IPS DF 6.9 (cell line): ENCODE measurements around the gene DOHH.

ENCODE experiments used
- DNase-seq: peaks from one replicate; pipeline ENCODE4 v3.0.0-alpha.2; 2013; ENCODE audit warnings: low read depth, low spot score
- H3K27ac ChIP-seq: one replicate; pipeline ENCODE4 v1.5.1; 2013; ENCODE audit warnings: low read length, control low read depth
- H3K27me3 ChIP-seq: 2 replicates; pipeline ENCODE4 v1.6.1; 2013; ENCODE audit warnings: mild to moderate bottlenecking, low read length; ENCODE audit not compliant: control insufficient read depth, insufficient read depth
- H3K36me3 ChIP-seq: 2 replicates; pipeline ENCODE4 v1.6.1; 2013; ENCODE audit warnings: low read length; ENCODE audit not compliant: control insufficient read depth, insufficient read depth
- H3K4me1 ChIP-seq: 2 replicates; pipeline ENCODE4 v1.6.1; 2013; ENCODE audit warnings: low read length; ENCODE audit not compliant: control insufficient read depth, insufficient read depth
- H3K4me3 ChIP-seq: 2 replicates; pipeline ENCODE4 v1.5.1; 2013; ENCODE audit warnings: mild to moderate bottlenecking, low read length
- H3K9me3 ChIP-seq: 2 replicates; pipeline ENCODE4 v1.6.1; 2013; ENCODE audit warnings: low read length, inconsistent platforms; ENCODE audit not compliant: control insufficient read depth, insufficient read depth
- WGBS: extraction: QIAGEN DNeasy Blood & Tissue Kit; methylation state at CpG from one replicate; pipeline ENCODE4 v1.1.7; 2013; ENCODE audit warnings: mixed read lengths, missing lambda C conversion rate; ENCODE audit not compliant: insufficient read length, insufficient coverage; 5-methylcytosine and 5-hydroxymethylcytosine counted together

Gene DOHH

GRCh38 chr19:3503036-3503572 lies 2.6 kb upstream of the DOHH start:
- Histone ChIP-seq H3K36me3 (no peaks in the 10 kb centered on the region), H3K27me3 (no peaks in the 10 kb centered on the region), H3K4me1 (no peaks in the 10 kb centered on the region; the same call in 1 of the 2 replicates), H3K4me3 (no peak overlapping the region), H3K9me3 (no peaks in the 10 kb centered on the region), H3K27ac (no peak overlapping the region)
- DNase-seq = no peak
- no CpG with 5 or more reads among the region's 13 CpGs for WGBS

DNA sequence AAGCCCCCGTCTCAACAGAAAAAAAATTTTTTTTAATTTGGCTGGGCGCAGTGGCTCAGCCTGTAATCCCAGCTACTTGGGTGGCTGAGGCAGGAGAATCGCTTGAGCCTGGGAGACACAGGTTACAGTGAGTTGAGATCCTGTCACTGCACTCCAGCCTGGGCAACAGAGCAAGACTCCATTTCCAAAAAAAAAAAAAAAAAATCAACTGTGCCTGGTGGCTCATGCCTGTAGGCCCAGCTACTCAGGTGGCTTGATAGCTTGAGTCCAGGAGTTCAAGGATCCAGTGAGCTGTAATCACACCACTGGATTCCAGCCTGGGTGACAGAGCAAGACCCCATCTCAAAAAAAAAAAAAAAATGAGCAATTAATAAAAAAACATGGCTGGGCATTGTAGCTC lies 1.3 kb upstream of the DOHH start:
- no peaks in the 10 kb centered on the region; the same call in 1 of the 2 replicates for H3K4me1 ChIP-seq

DNA sequence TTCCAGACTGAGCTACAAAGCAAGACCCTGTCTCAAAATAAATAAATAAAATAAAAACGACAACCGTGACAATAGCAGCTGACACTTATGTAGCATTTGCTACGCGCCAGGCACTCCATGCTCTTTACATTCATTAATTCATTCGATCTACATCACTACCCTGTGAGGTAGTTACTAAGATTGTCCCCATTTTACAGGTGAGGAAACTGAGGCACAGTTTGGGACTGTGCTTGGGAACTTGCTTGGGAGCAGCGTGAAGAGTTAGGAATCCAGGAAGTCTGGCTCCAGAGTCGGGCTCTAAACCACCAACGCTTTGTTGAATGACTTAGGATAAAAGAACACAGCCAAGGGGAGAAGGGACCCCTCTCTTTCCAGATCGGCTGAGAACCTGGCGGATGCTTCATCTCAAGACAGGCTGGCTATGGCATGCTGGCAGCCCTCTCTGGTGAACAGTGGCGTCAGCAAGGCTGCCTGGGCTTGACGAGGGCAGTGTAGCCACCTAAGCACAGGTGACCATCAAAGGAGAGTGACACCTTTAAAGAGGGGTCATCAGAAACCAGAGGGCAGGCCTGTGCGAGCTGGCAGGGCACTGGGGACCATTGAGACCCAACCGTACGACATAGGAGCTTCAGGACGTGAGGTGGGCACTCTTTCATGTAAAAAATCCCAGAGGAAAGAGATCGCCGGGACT lies 591 bp downstream of the DOHH start:
- Histone ChIP-seq H3K4me1 (no peaks in the 10 kb centered on the region; the same call in 1 of the 2 replicates), H3K4me3 (peak overlapping the region; percentile 94), H3K36me3 (peaks cover 8% of the 10 kb centered on the region), H3K27me3 (no peaks in the 10 kb centered on the region), H3K9me3 (no peaks in the 10 kb centered on the region), H3K27ac (no peak overlapping the region)
- WGBS = no CpG with 5 or more reads among the region's 18 CpGs
- DNase-seq = no peak

More for the DNA sequence above, 1.3 kb upstream of the DOHH start:
- H3K4me3 ChIP-seq = no peak overlapping the region
- H3K27me3 ChIP-seq = no peaks in the 10 kb centered on the region
- DNase-seq = no peak
- H3K36me3 ChIP-seq = no peaks in the 10 kb centered on the region
- no CpG with 5 or more reads among the region's 3 CpGs for WGBS
- H3K27ac ChIP-seq = no peak overlapping the region
- no peaks in the 10 kb centered on the region for H3K9me3 ChIP-seq

- H3K27ac ChIP-seq = no peak overlapping the region
- DNase-seq = no peak
- WGBS = no CpG with 5 or more reads among the region's 5 CpGs
Observed at GRCh38 chr19:3497757-3498520, 2.5 kb downstream of the DOHH start.

DNA sequence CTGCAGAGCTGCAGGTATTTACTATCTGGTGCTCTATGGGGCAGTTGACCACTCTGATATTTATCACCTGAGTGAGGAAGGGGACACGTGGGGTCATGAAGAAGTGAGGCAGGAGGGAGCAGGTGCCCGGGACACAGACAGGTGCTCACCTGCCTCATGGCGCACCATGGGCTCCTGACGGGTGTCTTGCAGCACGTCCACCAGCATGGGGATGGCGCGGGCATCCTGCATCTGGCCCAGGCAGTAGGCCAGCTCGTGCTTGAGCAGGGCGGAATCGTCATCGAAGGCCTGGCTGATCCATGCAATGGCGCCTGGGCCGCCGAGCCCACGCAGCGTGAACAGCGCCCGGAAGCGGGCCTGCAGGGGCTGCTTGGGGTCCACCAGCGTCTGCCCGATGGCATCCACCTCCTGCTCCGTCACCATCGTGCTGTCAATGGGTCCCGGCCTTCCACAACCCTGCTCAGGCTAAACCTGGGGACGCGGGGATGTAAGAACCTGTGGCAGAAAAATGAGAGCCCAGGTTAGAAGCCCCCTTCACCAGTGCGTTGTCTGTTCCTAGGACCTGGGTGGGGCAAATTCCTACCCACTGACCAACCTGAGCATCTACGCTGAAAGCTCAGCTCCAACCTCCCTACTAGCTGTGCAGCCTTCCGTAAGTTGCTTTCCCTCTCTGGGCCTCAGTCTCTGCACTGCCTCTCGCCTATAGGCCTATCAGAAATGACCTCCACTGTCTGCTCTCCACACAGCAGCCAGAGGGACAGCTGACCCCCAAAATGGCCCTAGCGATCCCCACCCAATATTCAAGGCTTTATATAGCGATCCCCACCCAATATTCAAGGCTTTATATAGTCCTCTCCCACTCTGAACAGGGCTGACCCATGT lies 3.8 kb downstream of the DOHH start:
- WGBS = no CpG with 5 or more reads among the region's 32 CpGs
- Histone ChIP-seq H3K27ac (no peak overlapping the region), H3K4me3 (no peak overlapping the region), H3K27me3 (no peaks in the 10 kb centered on the region), H3K9me3 (no peaks in the 10 kb centered on the region), H3K36me3 (peaks cover 16% of the 10 kb centered on the region), H3K4me1 (no peaks in the 10 kb centered on the region)
- DNase-seq = no peak

More at GRCh38 chr19:3497757-3498520, 2.5 kb downstream of the DOHH start:
- Histone ChIP-seq H3K4me3 (no peak overlapping the region), H3K9me3 (no peaks in the 10 kb centered on the region), H3K27me3 (no peaks in the 10 kb centered on the region), H3K36me3 (peaks cover 10% of the 10 kb centered on the region), H3K4me1 (no peaks in the 10 kb centered on the region)

- Histone ChIP-seq H3K36me3 (peaks cover 22% of the 10 kb centered on the region), H3K4me3 (no peak overlapping the region), H3K4me1 (no peaks in the 10 kb centered on the region), H3K27me3 (no peaks in the 10 kb centered on the region), H3K9me3 (no peaks in the 10 kb centered on the region), H3K27ac (no peak overlapping the region)
- no CpG with 5 or more reads among the region's 18 CpGs for WGBS
- no peak for DNase-seq
Observed at GRCh38 chr19:3494559-3494958, 5.9 kb downstream of the DOHH start.

- no peak overlapping the region for H3K4me3 ChIP-seq
- no peak for DNase-seq
- H3K4me1 ChIP-seq = no peaks in the 10 kb centered on the region
- no peaks in the 10 kb centered on the region for H3K27me3 ChIP-seq
- WGBS = no CpG with 5 or more reads among the region's 15 CpGs
- peaks cover 22% of the 10 kb centered on the region for H3K36me3 ChIP-seq
- H3K9me3 ChIP-seq = no peaks in the 10 kb centered on the region
- no peak overlapping the region for H3K27ac ChIP-seq
Observed at GRCh38 chr19:3494051-3494450, 6.4 kb downstream of the DOHH start.

DNA sequence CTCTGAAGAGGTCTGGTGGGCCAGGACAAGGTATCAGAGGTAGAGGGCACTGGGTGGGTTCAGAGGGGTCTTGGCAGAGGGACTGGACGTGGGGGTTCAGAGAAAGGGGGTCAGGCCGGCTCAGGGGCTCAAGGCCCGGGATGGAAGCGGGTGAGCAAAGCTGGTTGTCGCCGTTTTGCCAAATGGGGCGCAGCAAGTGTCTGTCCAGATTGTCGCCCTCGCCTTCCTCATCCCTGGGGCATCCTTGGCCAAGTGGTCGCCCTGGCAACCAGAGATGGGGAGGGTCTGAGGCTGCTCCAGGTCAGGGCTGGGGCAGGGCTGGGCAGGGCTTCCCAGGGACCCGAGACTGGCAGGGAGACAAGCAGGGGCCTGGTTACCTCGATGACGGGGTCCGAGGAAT lies 6.8 kb downstream of the DOHH start:
- DNase-seq = no peak
- no CpG with 5 or more reads among the region's 14 CpGs for WGBS
- H3K4me1 ChIP-seq = no peaks in the 10 kb centered on the region
- H3K27me3 ChIP-seq = no peaks in the 10 kb centered on the region
- H3K9me3 ChIP-seq = no peaks in the 10 kb centered on the region
- H3K36me3 ChIP-seq = peaks cover 22% of the 10 kb centered on the region
- H3K4me3 ChIP-seq = no peak overlapping the region
- no peak overlapping the region for H3K27ac ChIP-seq

DNA sequence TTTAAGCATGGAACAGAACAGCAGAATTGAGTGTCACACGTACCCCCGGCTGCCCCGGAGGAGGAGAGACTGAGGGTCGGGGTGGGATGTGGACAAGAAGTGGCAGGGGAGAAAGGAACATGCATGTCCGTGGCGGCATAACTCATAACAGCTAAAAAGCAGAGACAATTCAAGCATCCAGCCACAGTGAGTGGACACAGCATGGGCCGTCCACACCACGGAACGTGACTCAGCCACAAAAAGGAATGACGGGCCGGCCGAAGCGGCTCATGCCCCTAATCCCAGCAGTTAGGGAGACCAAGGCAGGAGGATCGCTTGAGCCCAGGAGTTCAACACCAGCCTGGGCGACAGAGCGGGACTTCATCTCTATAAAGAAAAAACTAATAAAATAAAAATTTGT lies 7.6 kb downstream of the DOHH start:
- no peak for DNase-seq
- Histone ChIP-seq H3K9me3 (no peaks in the 10 kb centered on the region), H3K27me3 (no peaks in the 10 kb centered on the region), H3K27ac (no peak overlapping the region), H3K36me3 (peaks cover 22% of the 10 kb centered on the region), H3K4me3 (no peak overlapping the region), H3K4me1 (no peaks in the 10 kb centered on the region)
- WGBS = no CpG with 5 or more reads among the region's 16 CpGs
